ENCODE results near the gene HNRNPH2. TPM values are rescaled to one million over a fixed set of nuclear protein-coding genes. Genes with fewer than 3 reads are reported as not detected.

Gene HNRNPH2
- polyA plus RNA-seq, 1 of the 3 experiments (the other 2 are of a cell fraction), result 32.5 TPM

DNA sequence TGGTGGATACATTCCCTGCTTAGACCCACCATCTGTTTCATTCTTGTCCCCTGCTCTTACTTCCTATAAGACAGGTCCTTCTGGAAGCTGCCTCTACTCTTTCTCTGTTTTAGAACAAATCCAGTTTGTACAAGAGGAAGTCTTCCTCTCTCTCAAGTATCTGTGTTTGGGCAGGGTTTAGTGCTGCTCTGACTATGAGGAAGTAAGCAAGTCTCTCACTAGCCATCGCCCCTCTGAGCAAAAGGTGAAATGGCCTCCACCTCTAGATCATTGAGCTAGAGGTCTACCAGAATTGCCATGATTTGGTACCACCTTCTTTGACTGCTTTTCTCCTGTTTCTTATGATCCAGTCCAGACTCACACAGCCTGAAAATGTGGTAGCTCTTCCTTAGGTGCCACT lies 30.5 kb upstream of the HNRNPH2 start:
- H3K27me3 ChIP-seq (ENCODE audit: insufficient read depth), result peaks cover 7% of the 10 kb centered on the region; the same call in 1 of the 2 replicates
- WGBS (ENCODE audit: low lambda C conversion rate), result 50% methylated on average over 1 of the region's 1 CpG
- no peak for DNase-seq
- no peak overlapping the region for H3K4me3 ChIP-seq (ENCODE audit: low read depth in 2 of 2, low read length in 1 of 2)
- H3K9me3 ChIP-seq, result no peaks in the 10 kb centered on the region
- H3K9me2 ChIP-seq, result no peaks in the 10 kb centered on the region
- H3K36me3 ChIP-seq (replicated peaks in 1 of 2; ENCODE audit: control insufficient read depth in 1 of 2, insufficient read depth in 2 of 2, low read length in 1 of 2), result no peaks in the 10 kb centered on the region
- no peak overlapping the region for H3K27ac ChIP-seq (ENCODE audit: low read depth in 2 of 2, low read length in 1 of 2)
- H4K20me1 ChIP-seq (ENCODE audit: insufficient read depth), result no peaks in the 10 kb centered on the region
- no peak overlapping the region for H3K9ac ChIP-seq
- H3F3A ChIP-seq (replicated peaks; ENCODE audit: insufficient read depth), result no peaks in the 10 kb centered on the region
- TF ChIP-seq NFIC (IDR thresholded peaks at IDR 0.05; ENCODE audit: borderline replicate concordance), result no peak
- TF ChIP-seq TAF1 (IDR thresholded peaks at IDR 0.05; ENCODE audit: borderline replicate concordance, low read depth, low read length), result no peak
- no peak for TF ChIP-seq NRF1 (IDR thresholded peaks at IDR 0.05; ENCODE audit: low read depth, low read length)
- TF ChIP-seq JUND (IDR thresholded peaks at IDR 0.05), result no peak
- no peak for TF ChIP-seq FOXJ3 (CRISPR knock-in tag; IDR thresholded peaks at IDR 0.05)
- TF ChIP-seq, protein P1, sequence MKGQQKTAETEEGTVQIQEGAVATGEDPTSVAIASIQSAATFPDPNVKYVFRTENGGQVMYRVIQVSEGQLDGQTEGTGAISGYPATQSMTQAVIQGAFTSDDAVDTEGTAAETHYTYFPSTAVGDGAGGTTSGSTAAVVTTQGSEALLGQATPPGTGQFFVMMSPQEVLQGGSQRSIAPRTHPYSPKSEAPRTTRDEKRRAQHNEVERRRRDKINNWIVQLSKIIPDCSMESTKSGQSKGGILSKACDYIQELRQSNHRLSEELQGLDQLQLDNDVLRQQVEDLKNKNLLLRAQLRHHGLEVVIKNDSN (IDR thresholded peaks at IDR 0.05; ENCODE audit: borderline replicate concordance, low read depth), result no peak
- no peak for TF ChIP-seq RXRA (IDR thresholded peaks at IDR 0.05; ENCODE audit: borderline replicate concordance, low read depth)
- TF ChIP-seq GATA2 (CRISPR knock-in tag; IDR thresholded peaks at IDR 0.05), result no peak
- TF ChIP-seq, protein P2, sequence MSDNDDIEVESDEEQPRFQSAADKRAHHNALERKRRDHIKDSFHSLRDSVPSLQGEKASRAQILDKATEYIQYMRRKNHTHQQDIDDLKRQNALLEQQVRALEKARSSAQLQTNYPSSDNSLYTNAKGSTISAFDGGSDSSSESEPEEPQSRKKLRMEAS (IDR thresholded peaks at IDR 0.05; ENCODE audit: low read depth), result no peak
- no peak for TF ChIP-seq RAD21 (IDR thresholded peaks at IDR 0.05; ENCODE audit: low read length)
- TF ChIP-seq EP300 (IDR thresholded peaks at IDR 0.05; ENCODE audit: borderline replicate concordance in 1 of 2, low read depth in 1 of 2, low read length in 1 of 2), result no peak
- TF ChIP-seq, protein P3, sequence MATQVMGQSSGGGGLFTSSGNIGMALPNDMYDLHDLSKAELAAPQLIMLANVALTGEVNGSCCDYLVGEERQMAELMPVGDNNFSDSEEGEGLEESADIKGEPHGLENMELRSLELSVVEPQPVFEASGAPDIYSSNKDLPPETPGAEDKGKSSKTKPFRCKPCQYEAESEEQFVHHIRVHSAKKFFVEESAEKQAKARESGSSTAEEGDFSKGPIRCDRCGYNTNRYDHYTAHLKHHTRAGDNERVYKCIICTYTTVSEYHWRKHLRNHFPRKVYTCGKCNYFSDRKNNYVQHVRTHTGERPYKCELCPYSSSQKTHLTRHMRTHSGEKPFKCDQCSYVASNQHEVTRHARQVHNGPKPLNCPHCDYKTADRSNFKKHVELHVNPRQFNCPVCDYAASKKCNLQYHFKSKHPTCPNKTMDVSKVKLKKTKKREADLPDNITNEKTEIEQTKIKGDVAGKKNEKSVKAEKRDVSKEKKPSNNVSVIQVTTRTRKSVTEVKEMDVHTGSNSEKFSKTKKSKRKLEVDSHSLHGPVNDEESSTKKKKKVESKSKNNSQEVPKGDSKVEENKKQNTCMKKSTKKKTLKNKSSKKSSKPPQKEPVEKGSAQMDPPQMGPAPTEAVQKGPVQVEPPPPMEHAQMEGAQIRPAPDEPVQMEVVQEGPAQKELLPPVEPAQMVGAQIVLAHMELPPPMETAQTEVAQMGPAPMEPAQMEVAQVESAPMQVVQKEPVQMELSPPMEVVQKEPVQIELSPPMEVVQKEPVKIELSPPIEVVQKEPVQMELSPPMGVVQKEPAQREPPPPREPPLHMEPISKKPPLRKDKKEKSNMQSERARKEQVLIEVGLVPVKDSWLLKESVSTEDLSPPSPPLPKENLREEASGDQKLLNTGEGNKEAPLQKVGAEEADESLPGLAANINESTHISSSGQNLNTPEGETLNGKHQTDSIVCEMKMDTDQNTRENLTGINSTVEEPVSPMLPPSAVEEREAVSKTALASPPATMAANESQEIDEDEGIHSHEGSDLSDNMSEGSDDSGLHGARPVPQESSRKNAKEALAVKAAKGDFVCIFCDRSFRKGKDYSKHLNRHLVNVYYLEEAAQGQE (IDR thresholded peaks at IDR 0.05; ENCODE audit: low read depth, low read length), result no peak
- no peak for TF ChIP-seq FOXM1 (IDR thresholded peaks at IDR 0.05; ENCODE audit: low read depth)
- TF ChIP-seq EZH2phosphoT487 (IDR thresholded peaks at IDR 0.05; ENCODE audit: borderline replicate concordance, low read depth), result no peak
- TF ChIP-seq ELF1 (IDR thresholded peaks at IDR 0.05), result no peak
- TF ChIP-seq RFX5 (IDR thresholded peaks at IDR 0.05; ENCODE audit: low read length), result no peak
- ChIA-PET POLR2A (interaction anchor here (2.4 kb wide), 1 partner anchor 13 kb away, joined by 10 read pairs; the partner anchor contains the start of gene RPL36A), CTCF (interaction anchor here (1.4 to 3.3 kb wide), 2 partner anchors 13 to 19 kb away, joined by 4 to 18 read pairs; partner anchors contain the start of gene RPL36A)
- no peaks in the 10 kb centered on the region for H3K79me2 ChIP-seq (ENCODE audit: insufficient read depth)
- H2AFZ ChIP-seq (ENCODE audit: low read depth), result no peak overlapping the region
- no peaks in the 10 kb centered on the region; a peak in 1 of 4 replicates for H3K4me1 ChIP-seq (ENCODE audit: control insufficient read depth in 1 of 2, insufficient read depth in 2 of 2, low read depth in 1 of 2, low read length in 1 of 2)
- no peak overlapping the region for H3K4me2 ChIP-seq

Measured in SK-N-SH (cell line).